K562 (cell line): Measurements from ENCODE around the gene ARHGAP31. TPM values are rescaled to one million over a fixed set of nuclear protein-coding genes. Genes with fewer than 3 reads are reported as not detected.

Source experiments
- ATAC-seq: fragments of 200-7000 bp; cut with Tn5 transposase; 3 replicates; pipeline ENCODE4 v1.9.1; 2020; ENCODE audit warnings: moderate library complexity
- BruUV-seq: library from RNA; stranded (reverse); fragments of 400-500 nt; replicated peaks from 2 replicates; lab custom pipeline; 2021; lab: Mats Ljungman, UMichigan
- CTCF ChIA-PET: fragments of 300-600 bp; formaldehyde crosslinking; extraction: SDS; loops from one replicate; lab custom pipeline; 2021; ENCODE audit warnings: low intra/inter-chr PET ratio; lab: Yijun Ruan, JAX
- POLR2A ChIA-PET: fragments of 300-600, 350-650 bp; sonication (Branson Sonifier 250); formaldehyde crosslinking; extraction: SDS; loops from one replicate; lab custom pipeline; 2021; ENCODE audit warnings: antibody characterized with exemption, inconsistent platforms; lab: Yijun Ruan, JAX
- DNase-seq, 4 experiments: peaks; one replicate each; pipeline versions ENCODE4 v3.0.0 to v3.0.0-alpha.2; 2011 to 2018; ENCODE audit warnings: low spot score in 3 of 4, mixed read lengths in 3 of 4; ENCODE audit errors: extremely low read depth in 1 of 4
- FAIRE-seq: peaks from 2 replicates; lab custom pipeline; 2011; peaks lifted over from hg19 to GRCh38; lab: Jason Lieb, UNC
- H2AFZ ChIP-seq: 2 replicates; pipeline ENCODE4 v1.6.0; 2011; ENCODE audit warnings: low read depth, low read length, control low read depth, inconsistent platforms
- H3K27ac ChIP-seq: fragments of 200-600 bp; 3 replicates; pipeline ENCODE4 v1.8.0; 2011; ENCODE audit warnings: low read depth, mild to moderate bottlenecking, control low read depth, inconsistent platforms, low read length, moderate library complexity, mixed read lengths; ENCODE audit errors: extremely low read depth
- H3K27me3 ChIP-seq, 2 experiments: fragments of 300-600 bp in 1 of 2; 2 replicates in 1 of 2; 3 replicates in 1 of 2; pipeline versions ENCODE4 v1.6.0 to v1.8.0; 2011; ENCODE audit warnings: inconsistent platforms in 2 of 2, low read length in 2 of 2, mild to moderate bottlenecking in 1 of 2, mixed read lengths in 1 of 2, moderate library complexity in 1 of 2; ENCODE audit not compliant: control insufficient read depth in 2 of 2, insufficient read depth in 2 of 2
- H3K36me3 ChIP-seq: fragments of 300-600 bp; 3 replicates; pipeline ENCODE4 v1.8.0; 2011; ENCODE audit warnings: mild to moderate bottlenecking, low read length, inconsistent platforms; ENCODE audit not compliant: control insufficient read depth, insufficient read depth
- H3K4me1 ChIP-seq, 2 experiments: fragments of 200-600 bp in 1 of 2; replicated peaks in 1 of 2; 2 replicates in 1 of 2; 3 replicates in 1 of 2; pipeline versions ENCODE4 v1.5.1 to v1.8.0; 2011; ENCODE audit warnings: inconsistent platforms in 2 of 2, low read length in 2 of 2, mild to moderate bottlenecking in 1 of 2, mixed read lengths in 1 of 2, moderate library complexity in 1 of 2; ENCODE audit not compliant: control insufficient read depth in 2 of 2, insufficient read depth in 2 of 2
- H3K4me2 ChIP-seq: 2 replicates; pipeline ENCODE4 v1.6.1; 2011; ENCODE audit warnings: low read length, control low read depth, inconsistent platforms, mixed read lengths; ENCODE audit not compliant: insufficient read depth
- H3K4me3 ChIP-seq: fragments of 200-600 bp; sonication (generic), shearing (Covaris generic); 2 replicates; pipeline ENCODE4 v1.5.1; 2016; ENCODE audit warnings: control low read depth, inconsistent platforms
- H3K79me2 ChIP-seq: fragments of 200-600 bp; 3 replicates; pipeline ENCODE4 v1.8.0; 2011; ENCODE audit warnings: low read length, inconsistent platforms; ENCODE audit not compliant: control insufficient read depth, insufficient read depth
- H3K9ac ChIP-seq, 2 experiments: 2 replicates each; pipeline versions ENCODE4 v1.6.0 to v1.6.1; 2011; ENCODE audit warnings: low read depth in 2 of 2, low read length in 2 of 2, control low read depth in 1 of 2, inconsistent platforms in 1 of 2, mild to moderate bottlenecking in 1 of 2, mixed read lengths in 1 of 2; ENCODE audit not compliant: insufficient read depth in 1 of 2
- H3K9me1 ChIP-seq: one replicate; pipeline ENCODE4 v1.6.0; 2011; ENCODE audit warnings: inconsistent platforms, mild to moderate bottlenecking, low read length, moderate library complexity; ENCODE audit not compliant: control insufficient read depth, insufficient read depth
- H3K9me3 ChIP-seq: replicated peaks from 2 replicates; pipeline ENCODE4 v1.5.1; 2011; ENCODE audit warnings: low read depth, low read length, inconsistent platforms; ENCODE audit not compliant: control insufficient read depth, insufficient read depth
- H4K20me1 ChIP-seq: replicated peaks from 2 replicates; pipeline ENCODE4 v1.6.1; 2011; ENCODE audit warnings: low read length, inconsistent platforms, mixed read lengths; ENCODE audit not compliant: control insufficient read depth, insufficient read depth
- ILF3 ChIP-seq: fragments of 450-650 bp; IDR thresholded peaks from 2 replicates; pipeline ENCODE4 v1.6.1; 2018; ENCODE audit warnings: antibody characterized with exemption, mild to moderate bottlenecking, moderate library complexity, borderline replicate concordance
- KAT2B ChIP-seq: IDR thresholded peaks from one replicate; pipeline ENCODE4 v1.6.1; 2012; ENCODE audit warnings: low read depth, mild to moderate bottlenecking, control low read depth, inconsistent platforms, low read length, moderate library complexity
- SMC3 ChIP-seq: conservative IDR thresholded peaks from 2 replicates; pipeline ENCODE4 v1.6.1; 2011; ENCODE audit warnings: low read depth, low read length, improper control_type of control experiment; ENCODE audit not compliant: insufficient read depth
- TFAP4 ChIP-seq: sonication (generic); formaldehyde crosslinking; IDR thresholded peaks from 2 replicates; pipeline ENCODE4 v1.8.0; 2022; ENCODE audit warnings: missing genetic modification reagents, mild to moderate bottlenecking, moderate library complexity, borderline replicate concordance
- ZBED1 ChIP-seq: IDR thresholded peaks from 2 replicates; pipeline ENCODE4 v1.6.1; 2014
- ZNF407 ChIP-seq: fragments of 450-650 bp; IDR thresholded peaks from 2 replicates; pipeline ENCODE4 v1.6.1; 2016; ENCODE audit warnings: low read depth
- ZNF57 ChIP-seq: fragments of 450-650 bp; formaldehyde crosslinking; IDR thresholded peaks from 2 replicates; pipeline ENCODE4 v1.4.0; 2020; ENCODE audit warnings: mild to moderate bottlenecking, moderate library complexity
- WGBS: fragments of 100-300 bp; shearing (Covaris generic); methylation state at CpG from one replicate; pipeline ENCODE4 v1.1.6; 2016; ENCODE audit warnings: low coverage, mixed read lengths; ENCODE audit not compliant: insufficient coverage; ENCODE audit errors: missing lambda C conversion rate; 5-methylcytosine and 5-hydroxymethylcytosine counted together
- in situ Hi-C: fragments of 300-500 bp; cut with MboI; formaldehyde crosslinking; loops from 4 replicates; pipeline ENCODE4 v1.15.0; 2018; ENCODE audit warnings: inconsistent platforms, mixed read lengths
- intact Hi-C: fragments of 100-400 bp; cut with micrococcal nuclease; formaldehyde crosslinking; loops from 2 replicates; pipeline ENCODE4 v1.14.2; 2022
- polyA plus RNA-seq, 8 experiments: library from polyadenylated mRNA; depleted of rRNA in 4 of 8; stranded (reverse) in 5 of 8; unstranded in 3 of 8; fragments of >200 nt; fragmentation: Nextera tagmentation in 2 of 8; fragmentation: Illumina TruSeq in 1 of 8; extraction: Ambion mirVana in 2 of 8; extraction: Trizol in 1 of 8; gene quantifications; 2 replicates each; pipeline versions ENCODE4 v1.2.1 to v1.2.3, GENCODE V29; 2011 to 2014; ENCODE audit warnings: inconsistent platforms in 1 of 8, missing spikeins in 1 of 8
- total RNA-seq, 7 experiments: library from RNA; depleted of rRNA in 6 of 7; stranded (reverse); fragments of >200 nt in 6 of 7; fragmentation: Illumina TruSeq in 2 of 7; extraction: Trizol in 2 of 7; gene quantifications; 2 replicates each; pipeline versions ENCODE4 v1.2.1 to v1.2.3, GENCODE V29; 2011 to 2021; ENCODE audit warnings: low replicate concordance in 1 of 7
- TF ChIP-seq, protein P1 (sequence below): fragments of 250-450 bp; sonication (Bioruptor Pico); IDR thresholded peaks from 2 replicates; pipeline ENCODE4 v1.4.0; 2020

ARHGAP31 gene
- total and polyA plus RNA-seq, 9 of the 15 experiments (the other 6 are each of a cell fraction or from before 2014, with no cell fraction given): under 0.01 to 0.13 (median 0.06) TPM; not detected in 5

- no peak for TF ChIP-seq ILF3
- no peak for TF ChIP-seq ZNF57 (CRISPR knock-in tag)
- no peak for TF ChIP-seq SMC3
Observed at GRCh38 chr3:119295816-119296726, 1.9 kb downstream of the ARHGAP31 start (continued).

DNA sequence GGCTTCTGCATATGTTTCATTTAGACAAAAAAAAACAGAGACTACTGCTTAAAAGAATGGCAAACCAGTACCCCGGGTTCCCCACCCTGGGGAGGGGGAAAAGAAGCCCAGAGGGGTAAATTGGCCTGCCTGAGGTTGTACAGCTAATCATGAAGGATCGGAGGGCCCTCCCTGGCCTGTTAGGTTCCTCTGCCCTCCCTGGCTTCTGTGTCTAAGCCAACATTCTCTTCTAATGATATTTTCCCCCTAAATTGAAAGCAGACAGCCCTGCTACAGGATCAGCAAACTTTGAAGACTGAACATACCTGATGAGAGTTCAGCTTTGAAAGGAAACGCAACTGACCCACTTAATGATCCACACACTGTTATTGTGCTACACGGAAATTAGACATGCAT lies 2.5 kb downstream of the ARHGAP31 start:
- no TSS peak for BruUV-seq
- Histone ChIP-seq H3K27me3 (peaks cover 0 to 9% of the 10 kb centered on the region in 2 experiments; a peak in 3 of 5 replicates), H3K36me3 (no peaks in the 10 kb centered on the region), H3K9me3 (no peaks in the 10 kb centered on the region), H2AFZ (no peak overlapping the region), H4K20me1 (no peaks in the 10 kb centered on the region), H3K4me1 (peaks cover 0 to 14% of the 10 kb centered on the region in 2 experiments; a peak in 2 of 5 replicates), H3K4me3 (no peak overlapping the region), H3K9ac (no peak overlapping the region), H3K4me2 (no peak overlapping the region), H3K79me2 (no peaks in the 10 kb centered on the region), H3K27ac (no peak overlapping the region), H3K9me1 (no peaks in the 10 kb centered on the region)
- TF ChIP-seq KAT2B (no peak), TFAP4 (CRISPR knock-in tag) (no peak), ZNF407 (no peak), ZBED1 (no peak)
- TF ChIP-seq, protein P1, sequence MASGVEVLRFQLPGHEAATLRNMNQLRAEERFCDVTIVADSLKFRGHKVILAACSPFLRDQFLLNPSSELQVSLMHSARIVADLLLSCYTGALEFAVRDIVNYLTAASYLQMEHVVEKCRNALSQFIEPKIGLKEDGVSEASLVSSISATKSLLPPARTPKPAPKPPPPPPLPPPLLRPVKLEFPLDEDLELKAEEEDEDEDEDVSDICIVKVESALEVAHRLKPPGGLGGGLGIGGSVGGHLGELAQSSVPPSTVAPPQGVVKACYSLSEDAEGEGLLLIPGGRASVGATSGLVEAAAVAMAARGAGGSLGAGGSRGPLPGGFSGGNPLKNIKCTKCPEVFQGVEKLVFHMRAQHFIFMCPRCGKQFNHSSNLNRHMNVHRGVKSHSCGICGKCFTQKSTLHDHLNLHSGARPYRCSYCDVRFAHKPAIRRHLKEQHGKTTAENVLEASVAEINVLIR (CRISPR knock-in tag): no peak
- POLR2A ChIA-PET: interaction anchor here (0.7 kb wide), 1 partner anchor 71 kb away, joined by 5 read pairs; no protein-coding TSS in a partner anchor
- CTCF ChIA-PET: no interaction called here
- intact Hi-C loops (no loop called here), in situ Hi-C loops (no loop called here)
- ATAC-seq: no peak
- 38% methylated on average over 4 of the region's 4 CpGs for WGBS
- FAIRE-seq: no peak
- no peak for DNase-seq
